Measurements from ENCODE around the gene MRAS.

Gene MRAS

DNA sequence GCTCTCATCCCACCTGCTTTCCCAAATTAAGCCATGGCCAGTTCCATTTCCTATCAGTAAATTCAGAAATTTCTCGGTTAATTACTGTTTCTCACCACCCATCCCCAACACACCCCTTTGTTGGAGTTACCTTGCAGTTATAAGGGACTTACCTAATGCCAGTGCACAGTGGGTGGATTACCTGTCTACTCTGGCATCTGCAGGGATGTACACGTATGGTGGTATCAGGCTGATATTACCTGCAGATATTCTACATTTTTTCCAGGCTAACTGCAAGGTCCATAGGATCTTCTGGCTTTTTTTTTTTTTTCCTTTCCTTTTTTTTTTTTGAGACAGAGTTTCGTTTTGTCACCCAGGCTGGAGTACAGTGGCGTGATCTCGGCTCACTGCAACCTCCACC lies 7.9 kb upstream of the MRAS start:
- DNase-seq: no peak

DNA sequence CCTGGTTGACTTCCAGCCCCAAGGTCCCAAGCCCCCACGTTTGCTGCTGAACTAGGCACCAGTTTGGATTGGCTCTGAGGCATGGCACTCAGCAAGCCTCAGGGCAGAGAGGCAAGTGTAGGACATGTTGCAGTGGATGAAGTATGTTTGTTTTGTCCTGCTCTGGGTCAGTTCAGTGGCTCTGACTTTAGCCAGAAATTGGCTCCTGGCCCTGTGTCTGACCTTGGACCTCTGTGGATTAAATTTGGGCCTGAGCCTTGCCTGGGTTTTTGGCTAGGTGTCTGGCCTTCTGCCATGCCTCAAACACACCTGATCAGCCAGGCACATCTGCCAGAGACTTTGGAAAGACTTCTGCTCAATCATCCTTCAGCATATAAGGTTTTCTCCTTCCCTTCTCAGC lies 3.6 kb upstream of the MRAS start:
- DNase-seq: no peak

DNA sequence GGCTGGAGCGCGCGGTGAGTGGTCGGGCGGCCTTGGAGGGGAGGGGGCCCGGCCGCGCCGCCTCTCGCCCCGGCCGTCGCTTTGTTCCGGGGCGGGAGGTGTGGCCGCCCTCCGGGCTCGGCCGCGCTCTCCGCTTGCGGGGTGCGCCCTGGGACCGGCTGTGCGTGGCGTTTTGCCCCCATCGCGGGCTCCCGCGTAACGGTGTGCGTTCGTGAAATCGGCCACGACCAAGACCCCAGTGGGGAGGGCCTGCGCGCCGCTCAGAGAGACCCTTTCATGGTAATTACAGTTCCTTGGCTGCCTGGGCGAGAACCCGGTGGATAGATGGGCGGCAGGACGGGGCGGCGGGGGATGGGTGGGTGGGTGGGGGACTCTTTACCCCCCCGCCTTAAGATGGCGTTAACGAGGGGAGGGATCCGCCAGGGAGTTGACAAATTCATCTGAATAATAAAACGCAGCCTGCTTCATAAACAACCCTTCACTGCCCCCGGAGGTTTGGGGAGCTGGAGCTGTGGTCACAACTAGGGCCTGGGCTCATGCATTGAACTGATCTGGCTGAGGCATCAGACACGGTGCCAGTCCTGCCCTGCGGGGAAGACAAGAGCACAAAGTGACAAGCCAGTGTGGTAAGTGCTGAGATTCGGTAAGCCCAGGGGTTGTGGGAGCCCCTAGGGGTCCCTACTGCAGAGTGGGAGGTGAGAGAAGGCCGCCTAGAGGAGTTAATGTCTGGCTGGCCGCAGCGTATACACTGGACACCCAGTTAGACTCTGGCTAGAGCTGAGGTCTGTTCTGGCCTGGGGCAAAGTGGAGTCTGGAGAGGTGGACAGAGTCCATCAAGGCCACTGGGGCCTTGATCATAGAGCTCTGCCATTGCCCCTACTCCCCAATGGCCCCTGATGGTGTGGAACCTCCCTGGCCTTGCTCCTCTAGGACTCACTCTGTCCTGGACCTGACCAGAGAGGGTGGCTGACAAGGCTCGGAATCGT lies 668 bp downstream of the MRAS start:
- DNase-seq: peak in 15 of 56 donors; percentile 26 to 71 (median 49)

DNA sequence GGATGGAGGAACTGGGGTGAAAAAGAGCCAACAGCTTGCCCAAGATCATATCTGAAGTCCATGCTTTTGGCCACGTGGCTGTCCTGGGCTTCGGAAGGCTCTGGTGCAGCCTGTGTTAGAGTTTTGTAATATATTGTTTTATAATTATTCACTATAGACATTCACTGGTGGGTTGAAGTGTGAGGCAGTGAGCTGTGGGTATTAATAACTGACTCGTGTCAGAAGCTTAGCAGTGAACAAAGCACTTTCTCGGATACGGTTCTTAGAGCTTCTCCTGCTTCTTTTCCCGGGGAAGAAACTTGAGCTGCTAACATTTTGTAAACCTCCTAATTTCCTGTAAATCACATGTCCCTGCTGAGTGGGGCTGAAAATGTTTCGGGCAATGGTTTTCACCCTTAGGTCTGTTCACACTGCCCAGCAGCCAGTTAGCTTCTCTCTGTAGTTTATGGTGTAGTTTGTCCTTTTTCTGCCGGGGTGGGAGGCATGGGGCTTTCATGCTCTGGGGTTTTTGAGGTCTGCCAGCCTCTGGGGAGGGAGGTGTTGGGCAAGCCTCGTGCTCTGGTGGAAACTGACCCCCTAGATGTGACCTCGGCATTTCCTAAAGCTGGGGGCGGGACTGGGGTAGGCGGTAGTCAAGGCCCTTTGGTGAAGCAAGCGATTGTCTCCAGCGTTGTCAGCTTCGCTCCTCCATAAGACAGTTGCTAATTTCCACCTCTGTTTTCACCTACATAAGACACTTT lies 1.7 kb downstream of the MRAS start:
- DNase-seq: peak in 3 of 56 donors; percentile 35 to 49 (median 45)

DNA sequence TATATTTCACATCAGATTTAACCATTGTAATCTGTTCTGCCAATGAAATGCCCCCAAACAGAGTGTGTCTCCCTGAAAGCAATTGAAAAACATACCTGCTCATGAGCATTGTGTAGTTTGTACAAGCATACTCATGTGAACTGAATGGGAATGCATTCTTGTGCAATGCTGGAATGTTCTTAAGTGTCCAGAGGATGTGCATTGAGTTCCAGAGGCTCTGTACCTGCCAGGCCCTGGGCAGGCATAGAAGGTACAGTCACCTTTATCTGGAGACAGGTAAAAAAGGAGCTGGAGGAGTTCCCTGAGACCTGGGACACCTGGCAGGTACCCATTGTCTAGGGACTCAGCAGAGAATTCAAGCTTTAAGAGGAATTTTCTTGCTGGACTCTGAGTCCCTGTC lies 2.8 kb downstream of the MRAS start:
- no peak for DNase-seq

DNA sequence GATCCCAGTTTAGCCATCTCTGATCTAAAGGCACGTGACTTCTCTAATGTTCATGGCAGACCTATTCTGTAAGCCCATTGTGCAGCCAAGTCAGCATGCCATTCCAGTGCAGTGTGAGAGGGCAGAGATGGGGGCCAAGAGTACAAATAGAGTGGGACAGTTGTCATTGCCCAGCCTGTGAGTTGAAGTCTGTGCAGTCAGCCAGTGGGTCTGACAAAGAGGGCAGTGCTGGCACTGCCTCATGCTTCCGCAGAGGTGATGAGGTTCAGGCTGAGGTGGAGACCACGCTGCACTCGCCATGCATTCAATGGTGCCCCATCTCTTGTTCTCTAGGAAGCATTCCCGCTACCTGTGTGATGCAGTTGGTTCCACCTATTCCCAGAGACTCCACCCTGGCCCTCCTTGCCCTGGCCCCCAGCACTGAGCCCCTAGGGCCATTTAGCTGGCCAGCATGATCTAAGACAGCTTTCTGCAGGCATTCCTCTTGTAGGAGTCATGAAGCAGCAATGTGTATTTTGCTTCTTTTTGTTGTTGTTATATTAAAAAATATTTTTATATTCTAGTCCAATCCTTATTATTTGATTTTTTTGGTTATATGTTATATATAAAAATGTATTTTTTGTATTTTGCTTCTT lies 3.7 kb downstream of the MRAS start:
- DNase-seq: peak in 1 of 56 donors; percentile 23

DNA sequence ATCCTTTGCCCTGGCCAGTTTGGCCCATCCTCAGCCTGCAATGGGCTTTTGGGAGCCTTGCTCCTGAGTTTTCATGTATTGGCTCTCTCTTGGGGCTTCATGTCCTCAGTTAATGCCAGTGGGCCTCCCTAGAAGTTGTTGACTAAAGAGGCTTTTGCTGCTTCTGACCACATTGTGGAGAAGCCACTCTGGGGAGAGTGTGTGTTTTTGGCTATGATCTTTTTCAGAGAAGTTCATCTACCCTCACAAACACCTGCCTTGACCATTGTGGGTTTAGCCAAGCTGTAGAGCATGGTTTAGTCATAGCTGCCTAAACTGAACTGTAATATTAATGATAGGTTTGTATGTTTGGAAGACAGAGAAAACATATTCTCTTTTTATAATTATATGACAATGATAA lies 6.0 kb downstream of the MRAS start:
- DNase-seq: no peak

DNA sequence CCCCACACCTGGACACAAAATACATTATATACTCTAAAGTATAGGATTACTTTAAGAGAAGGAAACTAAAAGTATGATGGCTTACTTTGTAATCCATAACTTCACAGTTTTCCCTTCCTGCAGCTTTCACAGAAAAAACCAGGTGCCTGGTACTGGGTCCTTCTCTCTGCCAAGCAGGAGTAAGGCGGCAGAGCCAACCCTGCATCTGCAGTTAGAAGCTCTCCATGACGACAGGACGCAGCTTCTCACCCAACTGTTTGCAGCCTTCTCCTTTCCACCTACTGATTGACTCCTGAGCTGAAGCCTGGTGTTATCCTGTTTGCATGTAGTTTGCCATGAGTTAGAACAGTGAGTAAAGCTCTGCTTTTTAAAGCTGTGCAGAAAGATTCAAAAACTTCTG lies 6.7 kb downstream of the MRAS start:
- DNase-seq: peak in 1 of 56 donors; percentile 20

DNA sequence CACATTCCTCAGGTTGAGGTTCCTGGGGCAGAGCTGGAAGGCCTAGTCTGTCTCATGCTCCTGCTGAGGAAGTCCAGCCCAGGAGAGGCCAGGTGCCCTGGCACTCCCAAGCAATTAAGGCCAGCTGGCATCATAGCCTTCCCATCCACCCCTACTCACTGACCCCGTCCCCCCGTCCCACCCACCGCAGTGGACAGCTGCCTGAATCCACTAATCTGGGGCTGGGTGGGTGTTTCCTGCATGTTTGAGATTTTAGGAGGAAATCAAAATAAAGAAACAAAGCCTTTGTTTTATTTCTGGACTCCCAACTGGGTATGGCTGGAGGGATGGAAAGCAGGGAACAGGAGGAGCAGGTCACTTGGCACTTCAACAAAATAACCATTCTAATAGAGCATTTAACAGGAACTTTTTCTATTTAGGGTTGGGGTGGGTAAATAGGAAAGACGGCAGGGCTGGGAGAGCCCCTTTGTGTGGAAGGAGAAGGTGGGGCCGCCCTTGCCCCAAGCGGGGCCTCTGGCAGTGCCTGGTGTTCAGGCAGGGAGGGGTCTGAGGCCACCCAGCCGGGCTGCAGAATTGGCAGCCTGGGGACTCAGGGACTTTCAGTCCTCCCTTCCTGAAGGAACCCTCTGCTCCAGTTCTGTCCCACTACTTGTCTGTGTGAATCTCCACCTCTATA lies 8.5 kb downstream of the MRAS start:
- DNase-seq: peak in 21 of 56 donors; percentile 9 to 71 (median 36)

DNA sequence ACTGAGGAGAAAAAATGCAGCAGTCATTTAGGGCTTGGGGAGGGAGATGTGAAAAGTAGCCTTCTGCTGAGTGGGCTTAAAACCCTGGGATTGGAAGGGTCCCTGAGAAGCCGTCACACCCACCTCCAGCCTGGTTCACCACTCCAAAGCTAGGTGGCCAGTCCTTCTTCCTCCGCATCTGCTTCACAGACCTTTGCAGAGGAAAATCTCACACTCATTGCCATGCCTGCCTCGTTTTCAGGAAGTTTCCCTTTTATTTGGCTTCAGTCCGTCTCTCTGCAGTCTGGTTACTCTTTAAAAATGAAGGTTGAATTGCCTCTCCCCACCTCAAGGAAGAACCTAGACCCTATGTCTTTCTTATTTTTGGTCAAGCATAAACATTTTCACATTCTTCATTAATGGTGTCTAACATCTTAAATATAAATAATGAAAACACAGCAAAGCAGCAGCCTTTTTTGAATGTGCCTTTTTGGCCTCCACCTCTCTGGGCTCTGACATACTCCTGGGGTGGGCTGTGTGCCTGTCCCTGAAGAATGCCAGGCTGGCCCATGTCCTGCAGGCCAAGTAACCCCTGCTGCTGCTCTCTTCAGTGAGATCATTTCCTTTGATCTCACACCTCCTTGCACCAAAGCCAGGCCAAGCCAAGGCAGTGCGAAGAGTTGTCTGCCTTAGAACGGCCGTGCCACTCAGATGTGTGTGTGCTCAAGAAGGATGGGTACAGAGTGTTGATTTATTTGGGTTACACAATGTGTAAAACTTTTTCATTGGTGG lies 11.0 kb downstream of the MRAS start:
- DNase-seq: peak in 1 of 56 donors; percentile 29

DNA sequence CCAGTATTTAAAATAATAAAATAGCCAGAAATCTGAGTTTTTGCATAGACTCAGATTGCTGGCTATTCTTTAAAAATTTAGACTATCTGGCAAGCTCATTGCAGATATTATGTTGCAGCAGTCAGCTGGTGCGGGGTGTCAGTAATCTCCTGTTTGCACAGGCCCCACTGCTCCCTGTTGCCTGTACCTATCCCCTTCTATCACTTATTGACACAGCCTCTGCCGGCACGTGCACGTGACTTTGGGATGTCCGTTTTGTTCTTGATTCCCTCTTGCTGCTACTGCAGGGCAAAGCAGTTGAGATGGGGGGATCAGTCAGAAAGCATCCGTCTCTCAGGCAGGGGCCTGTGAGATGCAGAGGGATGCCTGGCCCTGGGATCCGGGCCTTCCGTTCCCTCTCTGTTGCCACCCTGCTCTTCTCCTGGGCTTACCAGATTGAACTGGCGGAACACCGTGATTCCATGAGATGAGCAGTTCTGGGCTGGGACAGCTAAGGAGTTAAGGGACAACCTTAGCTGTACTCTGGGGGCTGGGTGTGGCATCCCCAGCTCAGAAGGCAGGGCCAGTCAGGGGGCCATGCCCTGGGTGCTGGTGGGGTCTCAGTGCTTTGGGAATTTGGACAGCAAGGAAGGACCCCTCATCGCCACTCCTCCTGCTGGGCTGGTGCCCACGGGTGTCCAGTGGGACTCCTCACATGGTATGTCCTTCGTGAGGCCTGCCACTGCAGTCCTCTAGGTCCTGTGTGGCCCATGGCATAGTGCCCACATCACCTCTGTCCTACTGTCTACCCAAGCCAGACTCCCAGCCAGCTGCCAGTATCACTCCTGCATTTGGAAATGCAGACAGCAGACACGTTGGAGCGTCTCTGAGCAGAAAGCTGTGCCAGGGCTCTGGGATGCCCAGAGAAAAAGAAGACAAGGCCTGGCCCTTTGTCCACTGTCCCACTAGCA lies 11.8 kb downstream of the MRAS start:
- no peak for DNase-seq

DNA sequence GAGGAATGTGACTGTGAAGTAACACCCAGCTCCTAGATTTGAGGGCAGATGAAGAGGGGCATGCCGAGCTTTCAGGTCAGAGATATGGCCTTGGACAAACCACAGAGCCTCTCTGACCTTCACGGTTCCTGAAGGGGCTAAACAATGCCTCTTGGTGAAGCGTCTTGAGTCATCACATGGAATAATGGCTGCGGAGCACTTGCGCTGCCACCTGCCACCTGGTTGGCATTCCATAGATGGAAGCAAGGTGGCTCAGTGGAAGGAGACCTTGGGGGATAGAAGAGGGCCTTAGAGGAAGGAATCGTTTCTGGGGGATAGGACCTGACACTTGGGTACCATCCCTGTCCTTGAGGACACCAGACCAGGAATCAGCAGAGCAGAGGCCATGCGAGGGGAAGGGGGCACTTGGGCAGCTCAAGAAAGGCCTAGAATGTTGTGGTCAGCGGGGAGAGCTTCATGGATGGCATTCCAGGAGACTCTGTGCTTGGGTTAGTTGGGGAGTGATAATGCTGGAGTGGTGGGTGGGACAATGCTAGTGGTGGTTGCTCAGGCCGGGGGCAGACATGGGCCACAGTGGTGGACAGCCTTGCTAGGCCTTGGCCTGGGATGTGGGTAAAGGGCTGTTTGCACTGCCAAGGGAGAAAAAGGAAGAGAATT lies 12.6 kb downstream of the MRAS start:
- no peak for DNase-seq

DNA sequence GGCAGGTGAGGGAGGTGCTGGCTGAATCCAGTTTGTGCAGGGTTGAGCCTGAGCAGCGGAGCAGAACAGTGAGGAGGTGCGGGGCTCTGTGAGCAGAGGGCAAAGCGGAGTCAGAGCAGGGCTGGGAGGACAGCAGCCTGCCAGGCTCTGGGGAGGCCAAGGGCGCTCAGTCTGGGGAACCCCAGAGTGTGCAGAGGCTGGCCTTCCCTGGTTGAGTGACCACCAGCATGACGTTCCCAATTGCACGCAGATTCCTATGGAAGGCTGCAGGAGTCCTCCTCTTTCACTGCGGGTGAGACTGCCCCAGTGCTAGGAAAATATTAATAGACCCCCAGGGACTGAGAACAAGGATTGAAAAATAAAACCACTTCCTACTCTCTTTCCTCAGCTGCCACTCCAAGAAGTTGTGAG lies 13.2 kb downstream of the MRAS start:
- no peak for DNase-seq

DNA sequence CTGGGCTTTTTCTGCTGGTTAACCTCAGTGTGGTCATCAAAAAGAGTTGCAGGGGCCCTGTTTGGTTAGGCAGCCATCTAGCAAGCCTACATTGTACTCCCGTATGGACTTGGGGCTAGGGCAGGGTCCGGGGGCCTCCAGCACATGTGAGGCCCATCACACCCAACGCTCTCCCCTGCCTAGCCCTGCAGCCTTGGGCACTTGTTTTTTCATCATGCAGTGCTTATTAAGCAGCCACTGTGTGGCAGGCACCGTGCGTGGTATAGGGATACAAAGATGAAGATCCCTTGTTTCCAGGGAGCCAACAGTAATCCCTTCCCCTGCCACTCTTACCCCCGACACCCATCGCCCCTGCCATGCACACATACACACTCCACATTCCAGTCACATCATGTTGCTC lies 14.2 kb downstream of the MRAS start:
- peak in 2 of 56 donors; percentile 29 to 42 for DNase-seq

DNA sequence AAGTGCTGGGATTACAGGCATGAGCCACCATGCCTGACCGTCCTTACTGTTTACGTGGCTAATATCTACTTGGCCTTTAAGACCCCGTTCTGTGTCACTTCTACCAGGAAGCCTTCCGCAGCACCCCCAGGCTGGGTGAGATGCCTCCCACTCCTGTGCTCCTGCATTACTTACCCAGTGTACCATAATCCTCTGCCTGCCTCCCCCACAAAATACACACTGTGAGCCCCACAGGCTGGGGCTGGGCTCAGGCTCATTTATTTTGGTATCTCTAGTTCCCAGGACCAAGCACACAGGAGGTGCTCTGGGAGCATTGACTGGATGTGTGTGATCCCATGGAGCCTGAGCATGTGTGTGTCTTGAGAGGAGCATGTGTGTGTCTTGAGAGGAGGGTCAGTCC lies 14.9 kb downstream of the MRAS start:
- DNase-seq: peak in 1 of 56 donors; percentile 27

DNA sequence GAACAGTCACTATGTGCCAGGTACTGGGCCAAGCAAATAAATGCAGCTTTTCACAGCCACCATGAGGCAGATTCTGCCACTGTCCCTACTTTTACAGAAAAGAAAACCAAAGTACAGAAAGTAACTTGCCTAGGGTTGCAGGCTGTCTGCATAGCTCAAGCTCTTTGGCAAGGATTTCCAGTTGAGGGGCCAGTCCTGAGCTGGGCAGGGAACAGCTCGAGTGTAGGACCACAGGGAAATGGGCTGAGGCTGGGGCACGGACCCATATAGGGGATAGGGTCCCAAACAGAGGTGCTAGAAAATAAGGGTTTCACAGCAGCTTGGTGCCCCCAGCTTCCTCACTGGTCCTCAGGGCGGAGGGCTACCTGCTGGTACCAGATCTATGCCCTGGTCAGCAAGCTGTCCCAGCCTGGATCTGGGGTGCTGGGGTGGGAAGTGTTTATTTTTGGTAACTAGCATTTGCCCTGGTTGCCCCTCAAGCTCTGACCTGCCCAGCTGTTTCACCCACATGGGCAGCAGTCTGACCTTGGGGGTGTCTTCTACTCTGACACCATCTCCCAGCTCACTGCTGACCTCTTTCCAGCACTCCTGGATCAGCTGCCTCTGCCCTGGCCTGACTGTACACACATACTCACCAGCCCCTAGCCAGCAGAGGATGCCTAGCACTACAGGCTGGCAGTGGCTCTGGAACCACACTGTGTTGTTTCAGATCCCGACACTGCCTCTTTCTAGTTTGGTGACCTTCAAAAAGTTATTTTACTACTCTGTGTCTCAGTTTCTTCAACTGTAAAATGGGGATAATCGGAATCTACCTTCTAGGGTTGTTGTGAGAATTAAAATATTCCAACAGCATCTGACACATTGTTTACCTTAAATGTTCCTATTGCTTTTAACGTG lies 16.2 kb downstream of the MRAS start:
- DNase-seq: no peak

DNA sequence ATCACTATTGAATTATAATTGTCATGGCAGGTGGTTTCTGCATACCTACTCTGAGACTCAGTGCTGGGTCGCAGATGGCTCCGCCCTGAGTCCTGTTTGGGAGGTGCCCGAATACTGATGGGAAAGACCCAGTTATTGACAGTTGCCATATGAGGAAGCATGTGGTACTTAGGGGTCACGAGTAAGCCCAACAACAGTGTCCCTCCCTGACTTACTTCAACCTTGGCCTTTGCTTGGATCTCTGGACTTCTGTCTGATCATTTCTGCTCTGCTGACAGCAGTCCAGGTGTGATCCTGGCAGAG lies 16.8 kb downstream of the MRAS start:
- DNase-seq: no peak
